Measurements from ENCODE around the gene KCNQ1OT1.

Gene KCNQ1OT1

GRCh38 chr11:2649848-2650247 is 49.9 kb downstream of the KCNQ1OT1 start:
- no peak for DNase-seq (ENCODE audit: low read depth)
- H3K4me3 ChIP-seq (ENCODE audit: low read length) = no peak overlapping the region
- TF ChIP-seq CTCF (conservative IDR thresholded peaks at IDR 0.05; ENCODE audit: low read depth, low read length) = no peak

GRCh38 chr11:2649400-2649799 is 50.4 kb downstream of the KCNQ1OT1 start:
- no peak for TF ChIP-seq CTCF (conservative IDR thresholded peaks at IDR 0.05; ENCODE audit: low read depth, low read length)
- DNase-seq (ENCODE audit: low read depth) = no peak
- H3K4me3 ChIP-seq (ENCODE audit: low read length) = no peak overlapping the region

- TF ChIP-seq CTCF (conservative IDR thresholded peaks at IDR 0.05; ENCODE audit: low read depth, low read length) = no peak
- no peak overlapping the region for H3K4me3 ChIP-seq (ENCODE audit: low read length)
- DNase-seq (ENCODE audit: low read depth) = no peak
Observed at GRCh38 chr11:2647953-2648352, 51.8 kb downstream of the KCNQ1OT1 start.

- no peak for DNase-seq (ENCODE audit: low read depth)
- H3K4me3 ChIP-seq (ENCODE audit: low read length) = no peak overlapping the region
- no peak for TF ChIP-seq CTCF (conservative IDR thresholded peaks at IDR 0.05; ENCODE audit: low read depth, low read length)
Observed at GRCh38 chr11:2647167-2647566, 52.6 kb downstream of the KCNQ1OT1 start.

GRCh38 chr11:2645779-2646118 is 54.0 kb downstream of the KCNQ1OT1 start:
- DNase-seq (ENCODE audit: low read depth) = no peak
- TF ChIP-seq CTCF (conservative IDR thresholded peaks at IDR 0.05; ENCODE audit: low read depth, low read length) = no peak
- no peak overlapping the region for H3K4me3 ChIP-seq (ENCODE audit: low read length)

- DNase-seq (ENCODE audit: low read depth) = no peak
- TF ChIP-seq CTCF (conservative IDR thresholded peaks at IDR 0.05; ENCODE audit: low read depth, low read length) = no peak
Observed at GRCh38 chr11:2644844-2645778, 54.7 kb downstream of the KCNQ1OT1 start.

GRCh38 chr11:2643746-2644145 is 56.0 kb downstream of the KCNQ1OT1 start:
- DNase-seq (ENCODE audit: low read depth) = no peak
- no peak for TF ChIP-seq CTCF (conservative IDR thresholded peaks at IDR 0.05; ENCODE audit: low read depth, low read length)
- no peak overlapping the region for H3K4me3 ChIP-seq (ENCODE audit: low read length)

More at GRCh38 chr11:2644844-2645778, 54.7 kb downstream of the KCNQ1OT1 start:
- no peak overlapping the region for H3K4me3 ChIP-seq (ENCODE audit: low read length)
